HG03159 (cell line): ENCODE results near the gene SULT2B1.
"Not testable (repeated sequence)": the region's sequence is repeated elsewhere in the genome, so short reads cannot be mapped to it uniquely, and the experiment has no call there.

Experiments used
- ATAC-seq: cut with Tn5 transposase; IDR thresholded peaks from one replicate; pipeline ENCODE4 v1.9.1; 2021; ENCODE audit warnings: mild to moderate bottlenecking, moderate library complexity; ENCODE audit not compliant: unreplicated experiment

SULT2B1 gene

DNA sequence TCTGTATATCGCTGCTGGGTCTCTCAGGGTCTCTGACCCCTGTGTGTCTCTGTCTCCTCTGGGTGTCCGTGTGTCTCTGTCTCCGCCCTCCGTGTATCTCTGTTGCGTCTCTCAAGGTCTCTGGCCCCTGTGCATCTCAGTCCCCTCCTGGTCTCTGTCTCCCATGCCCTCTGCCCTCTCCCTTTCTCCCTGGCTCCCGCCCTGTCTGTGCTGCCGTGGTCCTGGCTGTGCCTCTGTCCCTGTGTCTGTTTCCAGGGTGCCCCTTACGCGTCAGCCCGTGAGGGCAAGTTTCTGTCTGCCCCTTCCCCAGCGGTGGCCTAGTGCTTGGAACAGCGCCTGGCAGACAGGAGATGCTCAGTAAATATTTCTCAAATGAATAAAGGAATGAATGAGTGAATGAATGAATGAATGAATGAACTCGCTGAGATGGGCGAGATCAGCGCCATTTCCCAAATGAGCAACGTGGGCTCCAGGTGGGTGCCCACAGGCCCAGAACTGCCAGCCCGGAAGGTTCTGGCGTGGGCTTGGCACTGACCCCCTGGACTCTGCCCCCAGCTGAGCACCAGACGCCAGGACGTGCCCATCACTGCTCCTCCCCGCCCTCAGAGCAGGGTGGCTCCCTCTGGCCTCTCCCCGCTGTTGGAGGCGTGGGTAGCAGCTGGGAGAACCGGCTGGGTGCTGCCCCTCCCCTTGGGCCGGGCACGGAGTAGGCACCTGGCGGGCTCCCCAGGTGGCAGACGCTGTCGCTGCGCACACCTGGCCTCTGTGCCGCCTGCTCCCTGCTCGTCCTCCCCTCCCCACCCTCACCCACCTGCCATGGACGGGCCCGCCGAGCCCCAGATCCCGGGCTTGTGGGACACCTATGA, at the start of gene SULT2B1:
Gene SULT2B1 (plus strand): TSS at position 736 of the 866 bp plus-strand sequence. CDS start 81 bp downstream, at position 817.
- no peak for ATAC-seq

- no peak for ATAC-seq
Observed at GRCh38 chr19:48502350-48503018, 49.5 kb upstream of the SULT2B1 start.

DNA sequence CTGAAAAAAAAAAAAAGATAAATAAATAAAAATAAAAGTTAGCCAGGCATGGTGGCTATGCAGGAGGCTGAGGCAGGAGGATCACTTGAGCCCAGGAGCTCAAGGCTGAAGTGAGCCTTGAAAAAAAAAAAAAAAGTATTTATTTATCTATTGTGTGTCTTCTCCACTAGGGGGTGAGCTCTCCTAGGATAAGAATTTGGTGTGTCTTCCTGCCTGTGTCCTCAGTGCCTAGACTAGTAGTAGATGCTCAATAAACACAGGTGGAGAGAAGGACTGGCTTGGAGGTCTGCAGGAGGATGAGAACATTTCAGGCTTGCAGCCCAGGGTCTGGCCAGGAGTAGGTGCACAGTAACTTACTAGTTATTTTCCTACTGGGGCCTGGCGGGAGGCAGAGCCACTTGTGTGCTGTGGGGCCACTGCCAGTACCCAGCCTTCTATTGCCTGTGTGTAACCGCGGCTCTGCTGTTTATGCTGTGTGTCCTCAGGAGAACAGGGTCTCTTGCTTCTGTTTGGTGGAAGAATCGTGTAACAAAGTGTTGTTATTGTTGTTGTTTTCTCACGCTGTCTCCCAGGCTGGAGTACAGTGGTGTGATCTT, 45.7 kb upstream of the SULT2B1 start:
- ATAC-seq: no peak

GRCh38 chr19:48507911-48508439, 44.0 kb upstream of the SULT2B1 start:
- ATAC-seq: no peak

GRCh38 chr19:48508729-48509411, 43.1 kb upstream of the SULT2B1 start:
- no peak for ATAC-seq

- ATAC-seq: no peak
Observed at GRCh38 chr19:48509467-48510194, 42.3 kb upstream of the SULT2B1 start.

DNA sequence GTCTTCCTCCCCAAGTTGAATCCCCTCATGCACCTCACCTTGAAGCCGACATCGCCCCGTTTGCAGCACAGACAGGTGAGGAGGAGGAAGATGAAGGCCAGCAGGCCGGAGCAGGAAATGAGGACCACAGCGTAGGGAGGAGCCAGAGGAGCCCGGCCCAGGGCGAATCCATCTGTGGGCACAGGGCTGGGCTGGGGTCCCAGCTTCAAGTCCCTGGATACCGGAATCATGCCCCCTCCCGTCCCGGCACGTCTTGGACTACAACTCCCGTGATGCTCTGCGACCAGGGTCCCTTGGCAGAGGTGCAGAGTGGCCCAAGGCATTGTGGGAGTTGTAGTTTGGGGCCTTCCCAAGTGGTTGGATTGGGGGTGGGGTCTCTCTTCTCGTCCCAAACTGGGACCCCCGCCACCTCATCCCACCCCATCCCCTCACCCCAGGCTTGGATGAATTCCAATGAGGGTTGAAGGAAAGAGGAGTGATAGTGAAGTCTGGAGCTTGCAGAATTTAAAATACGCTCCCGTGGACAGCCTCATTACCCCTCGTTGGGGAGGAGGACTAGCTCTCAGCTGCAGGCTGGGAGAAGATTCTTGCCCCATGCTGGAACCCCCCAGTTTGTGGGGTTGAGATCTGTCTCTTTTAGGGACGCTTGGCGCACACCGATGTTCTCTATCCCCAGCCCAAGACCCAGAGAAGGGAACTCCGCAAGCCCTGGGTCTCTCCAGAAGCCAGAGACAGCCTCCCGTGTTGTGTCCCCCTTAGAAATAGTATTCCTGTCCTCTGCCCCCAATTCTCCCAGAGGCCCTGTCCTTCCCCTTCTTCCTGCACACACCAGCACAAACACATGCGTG, 41.3 kb upstream of the SULT2B1 start:
- ATAC-seq: no peak

- no peak for ATAC-seq
Observed at GRCh38 chr19:48511321-48511731, 40.6 kb upstream of the SULT2B1 start.

- no peak for ATAC-seq
Observed at GRCh38 chr19:48511800-48512503, 40.0 kb upstream of the SULT2B1 start, which contains the start of gene LMTK3. TSS of gene LMTK3 (minus strand) at chr19:48511835. CDS start at chr19:48511576, 259 bp downstream.

DNA sequence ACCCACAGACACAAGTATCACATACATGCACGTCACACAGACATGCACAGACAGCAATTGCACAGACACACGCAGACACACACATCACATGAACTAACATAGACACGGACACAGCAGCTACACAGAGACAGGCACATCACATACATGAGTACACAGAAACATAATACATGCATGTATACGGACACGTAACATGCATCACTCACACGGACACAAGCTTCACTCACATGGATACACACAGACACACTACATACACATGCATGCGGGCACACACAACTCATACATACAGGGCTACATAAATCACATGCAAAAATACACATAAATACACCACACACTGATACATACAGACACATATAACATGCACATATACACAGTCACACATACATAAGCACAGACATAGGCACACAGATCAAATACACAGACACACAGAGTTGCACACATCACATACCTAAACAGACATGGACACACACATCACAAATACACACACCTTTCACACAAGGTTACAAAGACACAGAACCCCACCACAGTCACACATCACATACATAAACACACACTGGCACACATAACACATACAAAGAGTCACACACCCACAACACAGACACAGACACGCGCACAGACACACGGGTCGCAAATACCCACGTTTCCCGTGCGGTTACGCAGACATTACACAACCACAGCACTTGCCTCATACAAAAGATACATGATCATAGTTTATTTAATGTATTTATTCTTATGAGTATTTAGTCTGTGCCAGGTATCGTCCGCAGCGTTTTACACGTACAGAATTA, 39.3 kb upstream of the SULT2B1 start:
- no peak for ATAC-seq

- no peak for ATAC-seq
Observed at GRCh38 chr19:48513289-48514122, 38.5 kb upstream of the SULT2B1 start.

GRCh38 chr19:48514123-48514458, 37.9 kb upstream of the SULT2B1 start:
- ATAC-seq: no peak

GRCh38 chr19:48516536-48516935, 35.4 kb upstream of the SULT2B1 start:
- no peak for ATAC-seq

DNA sequence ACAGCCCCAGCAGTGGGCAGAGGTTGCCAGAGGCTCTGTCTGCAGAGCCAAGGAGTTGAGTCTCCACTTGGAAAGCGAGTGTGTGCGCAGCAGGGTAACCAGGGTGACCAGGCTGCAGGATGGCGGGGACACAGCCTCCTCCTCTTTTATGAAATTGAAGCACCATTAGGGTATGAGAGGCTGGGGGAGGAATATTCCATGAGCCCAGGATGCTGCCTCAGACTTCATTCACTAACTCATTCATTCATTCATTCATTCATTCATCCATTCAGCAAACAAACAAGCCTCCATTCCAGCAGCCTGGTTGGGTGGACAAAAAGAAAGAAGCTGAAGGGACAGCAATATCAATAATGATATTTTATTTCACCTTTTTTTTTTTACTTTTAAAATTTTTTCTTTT, 33.8 kb upstream of the SULT2B1 start:
- no peak for ATAC-seq

DNA sequence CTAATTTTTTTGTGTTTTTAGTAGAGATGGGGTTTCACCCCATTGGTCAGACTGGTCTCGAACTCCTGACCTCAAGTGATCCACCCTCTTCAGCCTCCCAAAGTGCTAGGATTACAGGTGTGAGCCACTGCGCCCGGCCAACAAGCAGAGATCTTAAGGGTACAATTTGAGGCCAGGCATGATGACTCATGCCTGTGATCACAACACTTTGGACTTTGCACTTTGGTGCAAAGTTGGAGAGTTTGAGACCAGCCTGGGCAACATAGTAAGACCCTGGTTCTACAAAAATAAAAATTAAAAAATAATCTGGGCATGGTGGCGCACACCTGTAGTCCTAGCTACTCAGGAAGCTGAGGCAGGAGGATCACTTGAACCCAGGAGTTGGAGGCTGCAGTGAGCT, 32.5 kb upstream of the SULT2B1 start:
- not testable (repeated sequence) for ATAC-seq

GRCh38 chr19:48520134-48520533, 31.8 kb upstream of the SULT2B1 start:
- ATAC-seq: no peak

DNA sequence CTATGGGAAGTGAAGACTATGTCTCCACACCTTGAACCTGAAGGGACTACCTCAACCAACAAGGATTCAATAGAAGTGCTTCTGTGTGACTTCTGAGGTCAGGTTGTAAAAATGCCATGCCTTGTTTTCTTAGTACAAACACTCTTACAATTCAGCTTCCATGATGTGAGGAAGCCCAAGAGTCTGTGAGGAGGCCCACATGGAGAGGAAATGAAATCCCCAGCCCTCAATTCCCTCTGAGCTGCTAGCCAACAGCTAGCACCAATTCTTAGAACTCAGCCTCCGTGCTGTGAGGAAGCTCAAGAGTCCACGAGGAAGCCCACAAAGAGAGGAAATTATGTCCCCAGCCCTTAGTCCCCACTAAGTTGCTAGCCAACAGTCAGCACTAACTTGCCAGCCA, 27.8 kb upstream of the SULT2B1 start:
- no peak for ATAC-seq
